NB4 (cell line): Measurements from ENCODE around the gene CHAC1.

Experiments used
- DNase-seq: peaks from one replicate; pipeline ENCODE4 v3.0.0; 2010; ENCODE audit warnings: low read depth
- H3K4me3 ChIP-seq: one replicate; pipeline ENCODE4 v1.5.1; 2011; ENCODE audit warnings: mild to moderate bottlenecking, low read depth, low read length, moderate library complexity
- MYC ChIP-seq: IDR thresholded peaks from 2 replicates; pipeline ENCODE4 v1.6.1; 2011; ENCODE audit warnings: low read depth, low read length
- POLR2A ChIP-seq: IDR thresholded peaks from 2 replicates; pipeline ENCODE4 v1.6.1; 2011; ENCODE audit warnings: mild to moderate bottlenecking; ENCODE audit not compliant: insufficient read length; ENCODE audit errors: extremely low read depth
- TF ChIP-seq, protein P1 (sequence below): IDR thresholded peaks from one replicate; pipeline ENCODE4 v1.5.1; 2012; ENCODE audit warnings: low read depth, low read length
- TF ChIP-seq, protein P2 (sequence below): IDR thresholded peaks from 2 replicates; pipeline ENCODE4 v1.6.1; 2011; ENCODE audit warnings: low read depth, low read length

CHAC1 gene

DNA sequence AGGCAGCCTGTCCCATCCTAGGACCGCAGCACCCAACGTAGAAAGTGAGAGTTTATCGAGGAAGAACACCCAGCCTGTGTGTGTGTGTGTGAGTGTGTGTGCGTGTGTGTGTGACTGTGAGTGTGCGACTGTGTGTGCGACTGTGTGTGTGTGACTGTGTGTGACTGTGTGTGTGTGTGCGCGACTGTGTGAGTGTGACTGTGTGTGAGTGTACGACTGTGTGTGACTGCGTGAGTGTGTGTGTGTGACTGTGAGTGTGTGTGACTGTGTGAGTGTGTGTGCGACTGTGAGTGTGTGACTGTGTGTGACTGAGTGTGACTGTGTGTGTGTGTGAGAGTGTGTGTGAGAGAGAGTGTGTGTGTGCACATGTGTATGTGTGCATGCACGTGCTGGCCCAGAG is 39.3 kb upstream of the CHAC1 start:
- H3K4me3 ChIP-seq: no peak overlapping the region
- no peak for TF ChIP-seq POLR2A
- TF ChIP-seq, protein P1, sequence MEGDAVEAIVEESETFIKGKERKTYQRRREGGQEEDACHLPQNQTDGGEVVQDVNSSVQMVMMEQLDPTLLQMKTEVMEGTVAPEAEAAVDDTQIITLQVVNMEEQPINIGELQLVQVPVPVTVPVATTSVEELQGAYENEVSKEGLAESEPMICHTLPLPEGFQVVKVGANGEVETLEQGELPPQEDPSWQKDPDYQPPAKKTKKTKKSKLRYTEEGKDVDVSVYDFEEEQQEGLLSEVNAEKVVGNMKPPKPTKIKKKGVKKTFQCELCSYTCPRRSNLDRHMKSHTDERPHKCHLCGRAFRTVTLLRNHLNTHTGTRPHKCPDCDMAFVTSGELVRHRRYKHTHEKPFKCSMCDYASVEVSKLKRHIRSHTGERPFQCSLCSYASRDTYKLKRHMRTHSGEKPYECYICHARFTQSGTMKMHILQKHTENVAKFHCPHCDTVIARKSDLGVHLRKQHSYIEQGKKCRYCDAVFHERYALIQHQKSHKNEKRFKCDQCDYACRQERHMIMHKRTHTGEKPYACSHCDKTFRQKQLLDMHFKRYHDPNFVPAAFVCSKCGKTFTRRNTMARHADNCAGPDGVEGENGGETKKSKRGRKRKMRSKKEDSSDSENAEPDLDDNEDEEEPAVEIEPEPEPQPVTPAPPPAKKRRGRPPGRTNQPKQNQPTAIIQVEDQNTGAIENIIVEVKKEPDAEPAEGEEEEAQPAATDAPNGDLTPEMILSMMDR: no peak
- TF ChIP-seq, protein P2, sequence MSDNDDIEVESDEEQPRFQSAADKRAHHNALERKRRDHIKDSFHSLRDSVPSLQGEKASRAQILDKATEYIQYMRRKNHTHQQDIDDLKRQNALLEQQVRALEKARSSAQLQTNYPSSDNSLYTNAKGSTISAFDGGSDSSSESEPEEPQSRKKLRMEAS: no peak
- no peak for TF ChIP-seq MYC
- no peak for DNase-seq

DNA sequence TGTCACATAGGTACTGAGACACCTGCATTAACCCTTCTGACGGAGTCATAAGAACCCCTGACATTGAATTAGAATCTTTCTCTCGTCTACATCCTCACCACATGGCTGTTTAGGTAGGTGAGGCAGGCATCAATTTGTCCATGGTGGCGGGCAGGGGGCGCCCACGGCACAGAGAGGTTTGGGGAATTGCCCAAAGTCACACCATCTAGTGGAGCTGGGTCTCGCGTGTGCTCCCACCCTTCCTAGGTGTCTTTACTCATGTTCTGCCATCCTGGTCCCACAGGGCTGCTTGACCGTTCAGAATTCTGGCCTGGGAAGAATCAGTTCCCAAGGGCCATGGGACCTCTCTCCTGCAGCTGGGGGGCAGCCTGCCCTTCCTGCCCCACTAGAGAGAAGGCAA is 38.8 kb upstream of the CHAC1 start:
- TF ChIP-seq, protein P1: no peak
- TF ChIP-seq, protein P2: no peak
- TF ChIP-seq POLR2A (no peak), MYC (no peak)
- H3K4me3 ChIP-seq: no peak overlapping the region
- no peak for DNase-seq

DNA sequence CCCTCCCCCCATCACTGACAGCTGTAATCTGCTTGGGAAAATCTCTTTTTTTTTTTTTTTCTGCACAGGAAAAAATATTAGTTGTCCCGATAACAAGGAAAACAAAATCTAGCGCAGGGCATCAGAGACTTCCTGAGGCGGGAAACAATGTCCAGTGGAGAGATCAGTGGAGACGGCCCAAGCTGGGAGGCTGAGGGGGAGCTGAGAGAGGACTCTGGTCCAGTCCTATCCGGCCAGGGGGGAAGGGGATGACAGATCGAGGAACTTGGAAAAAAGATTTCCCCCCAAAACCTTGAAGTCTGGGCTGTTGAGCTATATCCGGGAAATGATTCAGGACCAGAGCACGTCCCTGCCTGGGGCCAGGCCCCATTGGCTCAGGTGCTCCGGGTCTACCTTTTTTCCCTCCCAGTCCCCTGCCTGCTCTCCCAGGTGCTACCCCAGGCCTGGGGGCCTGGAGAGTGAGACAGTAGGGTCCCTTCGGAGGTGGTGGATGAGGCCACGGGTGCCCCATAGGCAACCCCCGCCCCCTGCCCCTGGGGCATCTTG is 38.1 kb upstream of the CHAC1 start:
- H3K4me3 ChIP-seq: no peak overlapping the region
- no peak for DNase-seq
- TF ChIP-seq, protein P1: no peak
- TF ChIP-seq POLR2A: no peak

DNA sequence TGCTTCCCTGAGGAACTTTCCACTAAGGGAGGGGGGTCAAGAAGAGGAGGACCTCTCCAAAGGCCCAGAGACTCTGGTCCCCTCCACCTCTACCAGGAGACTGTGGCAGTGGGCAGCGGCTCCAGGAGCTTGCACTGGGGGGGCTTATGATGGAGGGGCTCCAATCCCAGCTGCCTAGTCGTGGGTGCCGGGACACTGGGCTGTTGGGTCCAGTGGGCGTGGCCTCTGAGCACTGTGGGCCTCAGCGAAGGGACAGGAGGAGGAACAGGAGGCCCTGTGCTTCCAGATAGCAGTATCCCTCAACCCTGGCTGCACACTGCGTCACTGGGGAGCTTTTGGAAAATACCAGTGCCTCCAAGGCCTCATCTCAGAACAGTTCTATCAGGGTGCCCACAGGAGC is 37.6 kb upstream of the CHAC1 start:
- TF ChIP-seq, protein P1: no peak
- TF ChIP-seq POLR2A: no peak
- TF ChIP-seq, protein P2: no peak
- no peak for DNase-seq
- no peak overlapping the region for H3K4me3 ChIP-seq

DNA sequence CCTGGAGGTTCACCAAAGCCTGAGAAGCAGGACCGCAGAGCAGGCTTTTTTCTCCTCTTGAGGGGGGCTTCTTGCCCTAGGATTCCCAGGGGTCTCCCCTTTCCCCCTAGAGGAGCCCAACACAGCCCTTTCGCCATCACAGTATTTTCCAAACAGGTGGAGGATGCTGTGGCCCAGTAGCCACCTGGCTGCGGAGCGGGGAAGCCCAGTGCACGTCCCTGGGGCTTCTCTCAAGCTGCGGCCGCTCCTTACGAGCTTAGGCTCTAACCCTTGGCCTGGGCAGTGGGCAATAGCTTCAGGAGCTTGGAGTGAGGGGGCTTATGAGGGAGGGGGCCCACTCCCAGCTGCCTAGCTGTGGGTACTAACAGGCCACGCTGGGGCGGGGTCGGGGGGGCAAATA is 35.7 kb upstream of the CHAC1 start:
- TF ChIP-seq, protein P1: no peak
- TF ChIP-seq POLR2A (no peak), MYC (no peak)
- TF ChIP-seq, protein P2: no peak
- no peak for DNase-seq
- H3K4me3 ChIP-seq: no peak overlapping the region

DNA sequence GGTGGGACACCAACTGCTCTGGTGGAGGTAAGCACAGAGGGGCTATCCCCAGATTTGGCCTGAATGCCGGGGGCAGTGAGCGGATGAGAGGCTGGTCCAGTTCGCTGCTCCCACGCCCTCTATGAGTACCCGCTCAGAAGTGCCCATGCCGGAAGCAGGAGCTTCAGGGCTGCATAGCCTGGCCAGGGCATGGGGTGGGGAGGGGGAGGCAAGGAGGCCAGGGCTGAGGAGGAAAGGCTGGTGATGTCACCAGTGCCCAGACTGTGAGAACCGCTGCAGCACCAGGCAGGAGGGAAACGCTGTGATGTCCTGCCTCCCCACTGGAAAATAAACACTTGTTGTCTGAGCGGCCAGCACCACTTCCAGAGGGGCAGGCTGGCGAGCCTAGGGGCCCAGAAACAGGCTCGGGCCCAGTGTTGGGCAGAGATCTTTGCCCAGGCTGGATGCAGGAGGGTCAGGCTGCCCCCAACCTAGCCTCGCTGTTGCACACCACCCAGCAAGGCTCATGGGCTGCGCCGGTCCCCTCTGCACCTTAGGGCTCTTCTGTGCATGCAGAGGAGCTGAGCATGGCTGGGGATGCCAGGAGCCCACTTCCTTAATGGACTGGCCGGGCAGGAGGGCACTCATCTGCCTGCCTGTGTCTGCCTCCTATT is 35.0 kb upstream of the CHAC1 start:
- TF ChIP-seq, protein P2: no peak
- no peak for TF ChIP-seq MYC
- no peak for TF ChIP-seq POLR2A
- TF ChIP-seq, protein P1: no peak
- no peak for DNase-seq
- H3K4me3 ChIP-seq: no peak overlapping the region
